Measurements from ENCODE around the gene AARS1. TPM values are rescaled to one million over a fixed set of nuclear protein-coding genes. Genes with fewer than 3 reads are reported as not detected.
"Not testable (repeated sequence)": the region's sequence is repeated elsewhere in the genome, so short reads cannot be mapped to it uniquely, and the experiment has no call there.

AARS1 gene
- total and polyA plus RNA-seq, 2 of the 8 experiments (the other 6 are each of a cell fraction or from before 2014, with no cell fraction given), result 130 to 235 TPM

DNA sequence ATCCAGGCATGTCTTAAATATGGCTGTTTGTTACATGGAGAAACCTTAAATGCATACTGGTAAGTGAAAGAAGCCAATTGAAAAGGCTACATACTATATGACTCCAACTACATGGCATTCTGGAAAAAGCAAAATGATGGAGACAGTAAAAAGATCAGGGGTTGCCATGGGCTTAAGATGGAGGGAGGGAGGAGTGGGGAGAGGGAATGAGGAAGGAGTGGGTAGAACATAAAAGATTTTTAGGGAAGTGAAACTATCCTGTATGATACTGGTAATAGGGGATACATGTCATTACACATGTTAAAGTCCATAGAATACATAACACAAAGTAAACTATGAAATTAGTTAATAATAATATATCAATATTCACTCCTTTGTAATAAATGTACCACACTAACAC lies 50.5 kb downstream of the AARS1 start:
- H3K9me3 ChIP-seq (ENCODE audit: insufficient read depth in 2 of 2, low read depth in 1 of 2, low read length in 1 of 2); H3K23ac ChIP-seq (ENCODE audit: insufficient read length); H2BK15ac ChIP-seq (ENCODE audit: low read length); H3K9ac ChIP-seq (replicated peaks in 1 of 4; ENCODE audit: extremely low read depth in 1 of 4, low read depth in 3 of 4, low read length in 3 of 4); H4K8ac ChIP-seq (ENCODE audit: extremely low read depth, insufficient read depth, low read length); H3K23me2 ChIP-seq (ENCODE audit: low read depth, low read length); H3K4me2 ChIP-seq (ENCODE audit: insufficient read depth in 1 of 2, low read depth in 2 of 2, low read length in 2 of 2); FAIRE-seq; H2BK20ac ChIP-seq (ENCODE audit: low read length); H2BK12ac ChIP-seq (ENCODE audit: low read depth, low read length); H3K36me3 ChIP-seq (ENCODE audit: control insufficient read depth in 2 of 4, insufficient read depth in 4 of 4, low read length in 3 of 4); H3K27ac ChIP-seq (ENCODE audit: low read depth, low read length); H3K18ac ChIP-seq (ENCODE audit: extremely low read depth, low read length); H2BK5ac ChIP-seq (ENCODE audit: low read depth, low read length); H3K79me2 ChIP-seq (ENCODE audit: control insufficient read depth in 1 of 2, insufficient read depth in 2 of 2, low read length in 2 of 2); DNase-seq (ENCODE audit: low read depth in 1 of 2, low spot score in 2 of 2); H3K14ac ChIP-seq (ENCODE audit: insufficient read length); H2BK120ac ChIP-seq (replicated peaks; ENCODE audit: low read depth, low read length); H2AK5ac ChIP-seq (ENCODE audit: low read depth, low read length); H4K20me1 ChIP-seq (replicated peaks in 1 of 2; ENCODE audit: control insufficient read depth in 1 of 2, insufficient read depth in 2 of 2, low read length in 2 of 2); CTCF ChIA-PET (ENCODE audit: partially characterized antibody); H3K4me1 ChIP-seq (replicated peaks in 1 of 4; ENCODE audit: control insufficient read depth in 3 of 4, insufficient read depth in 4 of 4, low read length in 3 of 4); H3K79me1 ChIP-seq (ENCODE audit: low read depth, low read length); POLR2A ChIA-PET (ENCODE audit: partially characterized antibody); H4K5ac ChIP-seq (ENCODE audit: insufficient read length, low read depth, low read length); H3K4ac ChIP-seq (replicated peaks; ENCODE audit: insufficient read length, low read depth, low read length); H3K4me3 ChIP-seq (ENCODE audit: extremely low read depth in 1 of 4, insufficient read depth in 2 of 4, low read depth in 3 of 4, low read length in 4 of 4); H3K27me3 ChIP-seq (replicated peaks in 1 of 4; ENCODE audit: control insufficient read depth in 3 of 4, extremely low read depth in 1 of 4, insufficient read depth in 3 of 4, low read length in 3 of 4); H3K56ac ChIP-seq (replicated peaks; ENCODE audit: insufficient read length, low read depth, low read length); H2AFZ ChIP-seq (ENCODE audit: low read length); H4K91ac ChIP-seq (replicated peaks; ENCODE audit: insufficient read length, low read length): not testable (repeated sequence)

DNA sequence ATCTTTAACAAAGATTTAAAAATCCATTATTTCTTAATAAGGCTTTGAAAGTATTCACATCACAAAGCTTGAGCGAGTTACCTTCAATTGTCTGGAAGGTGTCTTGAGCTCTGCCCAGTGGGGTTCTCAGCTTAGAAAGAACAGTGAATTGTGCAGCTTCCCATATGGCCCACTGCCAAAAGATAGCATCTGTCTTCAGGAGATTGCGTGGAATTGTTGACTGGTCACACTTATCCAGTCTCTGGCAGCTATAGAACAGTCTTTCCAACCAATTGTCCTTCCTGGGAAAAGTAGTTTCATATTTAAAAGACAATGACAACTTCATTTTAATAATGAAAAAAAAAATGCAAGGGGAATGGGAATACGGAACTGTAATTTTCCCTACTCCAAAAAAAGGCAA lies 57.5 kb downstream of the AARS1 start:
- H3K14ac ChIP-seq (ENCODE audit: insufficient read length); H2BK5ac ChIP-seq (ENCODE audit: low read depth, low read length); H3K4me3 ChIP-seq (ENCODE audit: extremely low read depth in 1 of 4, insufficient read depth in 2 of 4, low read depth in 3 of 4, low read length in 4 of 4); H3K79me1 ChIP-seq (ENCODE audit: low read depth, low read length); H2BK20ac ChIP-seq (ENCODE audit: low read length); H2BK12ac ChIP-seq (ENCODE audit: low read depth, low read length); H4K91ac ChIP-seq (replicated peaks; ENCODE audit: insufficient read length, low read length); H2BK120ac ChIP-seq (replicated peaks; ENCODE audit: low read depth, low read length); H2BK15ac ChIP-seq (ENCODE audit: low read length); H3K18ac ChIP-seq (ENCODE audit: extremely low read depth, low read length); H3K23ac ChIP-seq (ENCODE audit: insufficient read length); H3K9me3 ChIP-seq (ENCODE audit: insufficient read depth in 2 of 2, low read depth in 1 of 2, low read length in 1 of 2); H3K27me3 ChIP-seq (replicated peaks in 1 of 4; ENCODE audit: control insufficient read depth in 3 of 4, extremely low read depth in 1 of 4, insufficient read depth in 3 of 4, low read length in 3 of 4); FAIRE-seq; H3K56ac ChIP-seq (replicated peaks; ENCODE audit: insufficient read length, low read depth, low read length); H3K23me2 ChIP-seq (ENCODE audit: low read depth, low read length); H4K8ac ChIP-seq (ENCODE audit: extremely low read depth, insufficient read depth, low read length); H3K79me2 ChIP-seq (ENCODE audit: control insufficient read depth in 1 of 2, insufficient read depth in 2 of 2, low read length in 2 of 2); H3K27ac ChIP-seq (ENCODE audit: low read depth, low read length); H3K9ac ChIP-seq (replicated peaks in 1 of 4; ENCODE audit: extremely low read depth in 1 of 4, low read depth in 3 of 4, low read length in 3 of 4); H3K4ac ChIP-seq (replicated peaks; ENCODE audit: insufficient read length, low read depth, low read length); POLR2A ChIA-PET (ENCODE audit: partially characterized antibody); H3K36me3 ChIP-seq (ENCODE audit: control insufficient read depth in 2 of 4, insufficient read depth in 4 of 4, low read length in 3 of 4); H4K20me1 ChIP-seq (replicated peaks in 1 of 2; ENCODE audit: control insufficient read depth in 1 of 2, insufficient read depth in 2 of 2, low read length in 2 of 2); H3K4me1 ChIP-seq (replicated peaks in 1 of 4; ENCODE audit: control insufficient read depth in 3 of 4, insufficient read depth in 4 of 4, low read length in 3 of 4); H4K5ac ChIP-seq (ENCODE audit: insufficient read length, low read depth, low read length); DNase-seq (ENCODE audit: low read depth in 1 of 2, low spot score in 2 of 2); H2AFZ ChIP-seq (ENCODE audit: low read length); H3K4me2 ChIP-seq (ENCODE audit: insufficient read depth in 1 of 2, low read depth in 2 of 2, low read length in 2 of 2); CTCF ChIA-PET (ENCODE audit: partially characterized antibody); H2AK5ac ChIP-seq (ENCODE audit: low read depth, low read length): not testable (repeated sequence)
- 97% methylated on average over 2 of the region's 3 CpGs; no CpG with 5 or more reads in 1 of the 2 experiments for WGBS, 2 experiments (ENCODE audit: extremely low coverage in 1 of 2, insufficient coverage in 1 of 2, insufficient read length in 1 of 2, insufficient replicate concordance in 2 of 2, low coverage in 1 of 2, low lambda C conversion rate in 2 of 2, missing lambda C conversion rate in 1 of 2)

Measured in H1 (cell line).